Mesothelial cell of epicardium (in vitro differentiated cells): ENCODE measurements around the gene CAPN14. TPM values are rescaled to one million over a fixed set of nuclear protein-coding genes. Genes with fewer than 3 reads are reported as not detected.
A peak's percentile ranks its signal among the peaks of the same experiment; 100 is the strongest.

Experiments used
- DNase-seq, 2 experiments: peaks; one replicate each; pipeline ENCODE4 v3.0.0; 2021; ENCODE audit warnings: low spot score in 2 of 2; ENCODE audit not compliant: unreplicated experiment in 2 of 2
- H3K27ac Mint-ChIP-seq: 2 replicates; pipeline ENCODE4 v1.8.0; 2021; ENCODE audit warnings: mixed read lengths
- H3K27me3 Mint-ChIP-seq: 2 replicates; pipeline ENCODE4 v1.8.0; 2021; ENCODE audit warnings: low read depth, mixed read lengths
- H3K36me3 Mint-ChIP-seq: 2 replicates; pipeline ENCODE4 v1.8.0; 2021; ENCODE audit warnings: mixed read lengths
- H3K4me1 Mint-ChIP-seq: 2 replicates; pipeline ENCODE4 v1.8.0; 2021; ENCODE audit warnings: mixed read lengths
- H3K4me3 Mint-ChIP-seq: 2 replicates; pipeline ENCODE4 v1.8.0; 2021; ENCODE audit warnings: mild to moderate bottlenecking, moderate library complexity, mixed read lengths
- H3K9me3 Mint-ChIP-seq: 2 replicates; pipeline ENCODE4 v1.8.0; 2021; ENCODE audit warnings: mixed read lengths
- total RNA-seq: library from RNA; stranded (reverse); gene quantifications from 3 replicates; pipeline ENCODE4 v1.2.1, GENCODE V29; 2021
- TF ChIP-seq, protein P1 (sequence below): fragments of 200-600 bp; sonication (generic); IDR thresholded peaks from one replicate; pipeline ENCODE4 v1.5.0; 2021; ENCODE audit warnings: antibody characterized with exemption; ENCODE audit not compliant: unreplicated experiment

The CAPN14 gene, protein sequence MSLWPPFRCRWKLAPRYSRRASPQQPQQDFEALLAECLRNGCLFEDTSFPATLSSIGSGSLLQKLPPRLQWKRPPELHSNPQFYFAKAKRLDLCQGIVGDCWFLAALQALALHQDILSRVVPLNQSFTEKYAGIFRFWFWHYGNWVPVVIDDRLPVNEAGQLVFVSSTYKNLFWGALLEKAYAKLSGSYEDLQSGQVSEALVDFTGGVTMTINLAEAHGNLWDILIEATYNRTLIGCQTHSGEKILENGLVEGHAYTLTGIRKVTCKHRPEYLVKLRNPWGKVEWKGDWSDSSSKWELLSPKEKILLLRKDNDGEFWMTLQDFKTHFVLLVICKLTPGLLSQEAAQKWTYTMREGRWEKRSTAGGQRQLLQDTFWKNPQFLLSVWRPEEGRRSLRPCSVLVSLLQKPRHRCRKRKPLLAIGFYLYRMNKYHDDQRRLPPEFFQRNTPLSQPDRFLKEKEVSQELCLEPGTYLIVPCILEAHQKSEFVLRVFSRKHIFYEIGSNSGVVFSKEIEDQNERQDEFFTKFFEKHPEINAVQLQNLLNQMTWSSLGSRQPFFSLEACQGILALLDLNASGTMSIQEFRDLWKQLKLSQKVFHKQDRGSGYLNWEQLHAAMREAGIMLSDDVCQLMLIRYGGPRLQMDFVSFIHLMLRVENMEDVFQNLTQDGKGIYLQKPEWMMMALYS
- total RNA-seq = 0.40 to 0.54 TPM (median 0.47 TPM) in 3 replicates

DNA sequence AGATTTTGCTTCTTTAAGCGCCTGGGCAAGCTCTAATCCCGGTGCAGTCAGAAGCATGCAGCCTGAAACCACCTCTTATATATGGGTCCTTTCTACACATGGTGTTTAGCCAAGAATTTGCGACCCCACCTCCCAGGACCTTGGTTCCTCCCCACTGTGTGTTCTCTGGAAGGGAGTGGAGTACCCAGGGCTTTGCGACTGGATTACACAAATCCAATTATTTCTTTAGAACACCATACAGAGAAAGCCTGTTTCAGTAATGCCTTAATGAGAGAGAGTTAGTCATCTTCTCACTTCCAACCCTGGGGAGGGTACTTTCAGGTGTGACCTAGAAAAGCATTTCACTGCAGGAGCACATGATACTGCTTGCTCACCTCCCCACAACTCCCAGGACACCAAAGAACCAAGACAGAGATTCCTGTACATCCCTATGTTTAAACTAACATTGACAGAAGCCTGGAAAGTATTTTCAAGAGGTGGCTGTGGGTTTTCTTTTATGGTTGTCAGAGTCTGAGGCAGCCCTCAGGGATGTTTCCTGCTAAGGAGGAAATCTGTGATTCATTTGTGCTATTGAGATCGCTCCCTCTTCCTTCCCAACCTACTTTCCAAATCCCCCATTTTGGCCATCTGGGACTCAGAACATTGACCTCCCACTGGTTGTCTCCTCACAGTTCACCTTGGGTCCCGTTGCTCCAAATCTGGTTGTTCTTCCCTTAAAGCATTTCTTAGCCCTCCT is at the start of gene CAPN14:
TSS of gene CAPN14 (minus strand) at position 51 of the 736 bp plus-strand sequence. CDS start 12,068 bp downstream, outside the sequence.
- peaks cover 46% of the 10 kb centered on the region for H3K27me3 Mint-ChIP-seq
- H3K36me3 Mint-ChIP-seq = no peaks in the 10 kb centered on the region
- TF ChIP-seq, protein P1, sequence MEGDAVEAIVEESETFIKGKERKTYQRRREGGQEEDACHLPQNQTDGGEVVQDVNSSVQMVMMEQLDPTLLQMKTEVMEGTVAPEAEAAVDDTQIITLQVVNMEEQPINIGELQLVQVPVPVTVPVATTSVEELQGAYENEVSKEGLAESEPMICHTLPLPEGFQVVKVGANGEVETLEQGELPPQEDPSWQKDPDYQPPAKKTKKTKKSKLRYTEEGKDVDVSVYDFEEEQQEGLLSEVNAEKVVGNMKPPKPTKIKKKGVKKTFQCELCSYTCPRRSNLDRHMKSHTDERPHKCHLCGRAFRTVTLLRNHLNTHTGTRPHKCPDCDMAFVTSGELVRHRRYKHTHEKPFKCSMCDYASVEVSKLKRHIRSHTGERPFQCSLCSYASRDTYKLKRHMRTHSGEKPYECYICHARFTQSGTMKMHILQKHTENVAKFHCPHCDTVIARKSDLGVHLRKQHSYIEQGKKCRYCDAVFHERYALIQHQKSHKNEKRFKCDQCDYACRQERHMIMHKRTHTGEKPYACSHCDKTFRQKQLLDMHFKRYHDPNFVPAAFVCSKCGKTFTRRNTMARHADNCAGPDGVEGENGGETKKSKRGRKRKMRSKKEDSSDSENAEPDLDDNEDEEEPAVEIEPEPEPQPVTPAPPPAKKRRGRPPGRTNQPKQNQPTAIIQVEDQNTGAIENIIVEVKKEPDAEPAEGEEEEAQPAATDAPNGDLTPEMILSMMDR = no peak
- DNase-seq = no peak
- H3K9me3 Mint-ChIP-seq = no peaks in the 10 kb centered on the region
- peaks cover 25% of the 10 kb centered on the region for H3K4me1 Mint-ChIP-seq
- H3K4me3 Mint-ChIP-seq = no peak within 1 kb of the TSS
- no peak within 1 kb of the TSS for H3K27ac Mint-ChIP-seq

DNA sequence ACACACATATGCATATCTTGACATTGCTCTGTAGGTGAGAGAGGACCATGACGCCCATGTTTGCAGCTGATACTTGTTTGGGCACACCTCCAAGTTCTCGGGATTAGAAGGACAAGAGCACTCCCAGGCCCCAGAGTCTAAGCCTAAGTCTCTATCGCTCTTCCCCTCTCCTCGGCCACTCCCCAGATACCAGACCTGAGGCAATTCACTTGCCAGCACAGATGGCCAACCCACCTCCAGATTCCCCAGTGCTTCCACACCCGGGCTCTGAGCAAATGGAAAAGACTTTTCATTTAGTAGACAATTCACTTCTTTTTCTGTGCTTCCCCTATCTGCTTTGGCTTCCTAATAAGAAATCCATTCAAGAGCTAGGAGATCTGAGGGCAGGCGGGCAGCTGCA is 49.5 kb upstream of the CAPN14 start:
- TF ChIP-seq, protein P1 = no peak
- no peak for DNase-seq
- Mint-ChIP-seq H3K36me3 (peaks cover 29% of the 10 kb centered on the region), H3K27ac (peak overlapping the region; percentile 33), H3K27me3 (no peaks in the 10 kb centered on the region), H3K9me3 (no peaks in the 10 kb centered on the region), H3K4me1 (peaks cover 30% of the 10 kb centered on the region), H3K4me3 (no peak overlapping the region)

DNA sequence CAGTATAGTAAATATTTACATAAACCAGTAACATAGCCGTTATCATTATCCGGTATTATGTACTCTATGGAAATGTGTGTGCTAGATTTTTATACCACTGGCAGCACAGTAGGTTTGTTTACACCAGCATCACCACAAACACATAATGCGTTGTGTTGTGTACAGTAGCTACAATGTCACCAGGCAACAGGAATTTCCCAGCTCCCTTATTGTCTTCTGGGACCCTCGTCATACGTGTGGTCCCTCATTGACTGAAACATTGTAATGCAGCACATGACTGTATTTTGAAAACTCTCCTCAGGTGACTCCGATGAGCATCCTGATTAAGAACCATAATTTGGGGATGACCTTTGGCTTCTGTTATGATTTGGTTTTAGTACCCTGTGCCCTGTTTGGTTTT is 47.9 kb upstream of the CAPN14 start:
- Mint-ChIP-seq H3K27me3 (no peaks in the 10 kb centered on the region), H3K4me3 (no peak overlapping the region), H3K36me3 (peaks cover 37% of the 10 kb centered on the region), H3K9me3 (no peaks in the 10 kb centered on the region), H3K27ac (no peak overlapping the region), H3K4me1 (peaks cover 18% of the 10 kb centered on the region)
- TF ChIP-seq, protein P1 = no peak
- no peak for DNase-seq

DNA sequence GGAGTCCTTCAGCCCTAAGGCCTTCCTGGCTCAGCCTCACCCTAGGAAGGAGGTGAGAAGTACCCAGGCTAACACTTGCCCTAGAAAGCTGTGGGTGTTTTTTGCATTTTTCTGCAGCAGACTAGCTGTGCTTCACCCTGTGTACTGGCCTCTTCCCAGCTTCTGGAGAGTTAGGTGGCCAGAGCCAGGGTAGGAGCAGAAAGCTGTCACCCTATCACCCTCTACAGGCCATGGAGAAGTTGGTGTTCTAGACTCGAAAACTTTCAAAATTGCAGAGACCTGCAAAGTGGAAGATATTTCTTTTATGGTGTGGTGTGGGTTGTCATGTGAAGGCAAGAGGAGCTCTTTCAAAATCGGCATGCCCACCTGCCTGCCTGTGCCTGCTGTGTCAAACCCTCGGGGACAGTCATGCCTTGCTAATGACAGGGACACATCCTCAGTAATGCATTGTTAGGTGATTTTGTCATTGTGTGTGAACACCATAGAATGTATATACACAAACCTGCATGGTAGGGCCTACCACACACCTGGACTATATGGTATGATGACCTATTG is 46.4 kb upstream of the CAPN14 start:
- H3K4me1 Mint-ChIP-seq = peaks cover 7% of the 10 kb centered on the region
- H3K9me3 Mint-ChIP-seq = no peaks in the 10 kb centered on the region
- H3K4me3 Mint-ChIP-seq = no peak overlapping the region
- H3K36me3 Mint-ChIP-seq = peaks cover 40% of the 10 kb centered on the region
- TF ChIP-seq, protein P1 = no peak
- no peaks in the 10 kb centered on the region for H3K27me3 Mint-ChIP-seq
- no peak overlapping the region for H3K27ac Mint-ChIP-seq
- no peak for DNase-seq

DNA sequence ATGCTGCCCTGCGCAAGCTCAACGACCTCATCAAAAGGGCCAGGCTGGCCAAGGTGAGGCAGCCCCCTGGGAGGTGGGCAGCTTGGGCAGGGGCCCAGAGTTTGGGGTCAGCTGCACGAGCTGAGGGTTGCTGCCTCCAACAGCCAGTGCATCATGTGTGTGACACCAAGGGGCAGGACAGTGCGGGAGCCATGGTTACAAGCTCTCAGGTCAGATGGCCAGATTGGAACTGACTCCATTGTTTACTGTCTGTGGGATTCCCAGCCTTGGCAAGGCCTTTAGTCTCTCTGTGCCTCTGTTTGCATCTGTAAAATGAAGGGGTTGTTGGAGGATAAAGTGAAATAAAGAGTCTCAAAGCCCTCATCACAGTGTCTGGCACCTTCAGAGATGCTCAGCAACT is 43.6 kb upstream of the CAPN14 start:
- H3K27ac Mint-ChIP-seq = no peak overlapping the region
- no peak overlapping the region for H3K4me3 Mint-ChIP-seq
- DNase-seq = no peak
- no peaks in the 10 kb centered on the region for H3K27me3 Mint-ChIP-seq
- TF ChIP-seq, protein P1 = no peak
- H3K4me1 Mint-ChIP-seq = no peaks in the 10 kb centered on the region
- H3K9me3 Mint-ChIP-seq = no peaks in the 10 kb centered on the region
- peaks cover 27% of the 10 kb centered on the region for H3K36me3 Mint-ChIP-seq
